Common myeloid progenitor, CD34-positive (primary cell): Measurements from ENCODE around the gene AP1M1.

ENCODE experiments used
- CTCF ChIA-PET: fragments of 350-600 bp; sonication (Branson Sonifier 250); formaldehyde crosslinking; loops from one replicate; lab custom pipeline; 2021; ENCODE audit warnings: antibody characterized with exemption; lab: Charles Lee
- POLR2A ChIA-PET: fragments of 350-600 bp; sonication (Branson Sonifier 250); formaldehyde crosslinking; loops from one replicate; lab custom pipeline; 2021; ENCODE audit warnings: antibody characterized with exemption; lab: Charles Lee
- DNase-seq, 3 donors: peaks; one replicate each; pipeline versions ENCODE4 v3.0.0 to v3.0.0-alpha.2; 2013
- H3K27ac ChIP-seq, 2 experiments: 1 replicate in 1 of 2; 2 replicates in 1 of 2; pipeline ENCODE4 v1.7.0; 2013; ENCODE audit warnings: inconsistent platforms in 2 of 2, low read length in 2 of 2, mild to moderate bottlenecking in 2 of 2, low read depth in 1 of 2, moderate library complexity in 1 of 2; ENCODE audit not compliant: severe bottlenecking in 2 of 2, insufficient read depth in 1 of 2, poor library complexity in 1 of 2
- H3K27me3 ChIP-seq, 5 experiments: replicated peaks in 2 of 5; 1 replicate in 3 of 5; 2 replicates in 2 of 5; pipeline versions ENCODE4 v1.6.1 to v1.7.0; 2013; ENCODE audit warnings: low read length in 4 of 5, mild to moderate bottlenecking in 2 of 5, moderate library complexity in 2 of 5, inconsistent platforms in 1 of 5; ENCODE audit not compliant: insufficient read depth in 5 of 5, control insufficient read depth in 4 of 5
- H3K36me3 ChIP-seq, 4 experiments: 1 replicate in 2 of 4; 2 replicates in 2 of 4; pipeline versions ENCODE4 v1.6.1 to v1.7.0; 2013; ENCODE audit warnings: low read length in 3 of 4, control low read depth in 1 of 4, mild to moderate bottlenecking in 1 of 4; ENCODE audit not compliant: control insufficient read depth in 4 of 4, insufficient read depth in 4 of 4
- H3K4me1 ChIP-seq, 4 experiments: 1 replicate in 3 of 4; 2 replicates in 1 of 4; pipeline versions ENCODE4 v1.6.1 to v1.7.1; 2013; ENCODE audit warnings: low read length in 3 of 4, mild to moderate bottlenecking in 3 of 4, control low read depth in 1 of 4, inconsistent platforms in 1 of 4, moderate library complexity in 1 of 4; ENCODE audit not compliant: control insufficient read depth in 4 of 4, insufficient read depth in 4 of 4; ENCODE audit errors: control extremely low read depth in 1 of 4
- H3K4me3 ChIP-seq, 7 experiments: 1 replicate in 4 of 7; 2 replicates in 3 of 7; pipeline versions ENCODE4 v1.5.1 to v1.7.0; 2013; ENCODE audit warnings: mild to moderate bottlenecking in 7 of 7, low read length in 6 of 7, moderate library complexity in 6 of 7, inconsistent platforms in 2 of 7, low read depth in 2 of 7, control low read depth in 1 of 7; ENCODE audit not compliant: insufficient read depth in 4 of 7, control insufficient read depth in 1 of 7; ENCODE audit errors: extremely low read depth in 1 of 7
- H3K9me3 ChIP-seq, 5 experiments: 1 replicate in 4 of 5; 2 replicates in 1 of 5; pipeline versions ENCODE4 v1.6.1 to v1.7.1; 2013; ENCODE audit warnings: low read length in 4 of 5, mild to moderate bottlenecking in 2 of 5, inconsistent platforms in 1 of 5, low read depth in 1 of 5, moderate library complexity in 1 of 5; ENCODE audit not compliant: control insufficient read depth in 4 of 5, insufficient read depth in 2 of 5; ENCODE audit errors: control extremely low read depth in 1 of 5
- WGBS: methylation state at CpG from one replicate; pipeline ENCODE4 v1.1.5; 2013; ENCODE audit not compliant: insufficient coverage; 5-methylcytosine and 5-hydroxymethylcytosine counted together

AP1M1 gene

GRCh38 chr19:16191216-16191908 is 6.3 kb upstream of the AP1M1 start:
- no peak for DNase-seq
- Histone ChIP-seq H3K36me3 (peaks cover 10 to 53% (median 40%) of the 10 kb centered on the region in 4 experiments), H3K4me3 (no peak overlapping the region), H3K27me3 (no peaks in the 10 kb centered on the region), H3K9me3 (no peaks in the 10 kb centered on the region), H3K4me1 (peaks cover 0 to 7% (median 5%) of the 10 kb centered on the region in 4 experiments), H3K27ac (no peak overlapping the region)
- POLR2A ChIA-PET = no interaction called here
- CTCF ChIA-PET = no interaction called here
- 92% methylated on average over 13 of the region's 16 CpGs for WGBS

GRCh38 chr19:16193466-16193865 is 4.2 kb upstream of the AP1M1 start:
- DNase-seq = no peak
- peaks cover 5 to 39% (median 31%) of the 10 kb centered on the region in 4 experiments for H3K36me3 ChIP-seq
- H3K4me1 ChIP-seq = peaks cover 2 to 15% (median 12%) of the 10 kb centered on the region in 4 experiments
- ChIA-PET CTCF (interaction anchor here (4.6 kb wide), 1 partner anchor 8 kb away, joined by 28 read pairs; the partner anchor contains the start of gene FAM32A), POLR2A (no interaction called here)
- H3K27ac ChIP-seq = no peak overlapping the region
- no peaks in the 10 kb centered on the region for H3K27me3 ChIP-seq
- no peak overlapping the region for H3K4me3 ChIP-seq
- WGBS = 100% methylated on average over 9 of the region's 10 CpGs
- H3K9me3 ChIP-seq = no peaks in the 10 kb centered on the region

DNA sequence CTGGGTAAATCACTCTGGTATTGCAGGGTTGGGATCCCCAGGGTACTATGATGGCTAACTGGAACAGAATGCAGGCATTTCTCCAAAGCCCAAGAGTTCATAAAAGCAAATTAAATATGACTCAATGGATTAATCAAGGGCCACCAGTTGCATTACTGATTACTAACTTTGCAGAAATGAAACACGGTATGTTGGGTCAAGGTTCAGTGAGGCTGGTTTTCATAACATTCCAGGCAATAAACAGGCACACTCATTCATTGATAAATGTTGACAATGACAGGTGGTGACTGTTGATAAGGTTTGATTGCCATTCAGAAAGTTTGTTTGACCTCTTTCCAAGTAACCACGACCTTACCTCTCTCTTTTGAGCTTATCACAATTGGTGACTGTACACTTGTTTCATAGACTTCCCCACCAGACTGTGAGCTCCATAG is 506 bp upstream of the AP1M1 start:
- ChIA-PET POLR2A (interaction anchor here (0.8 to 1.4 kb wide), 3 partner anchors 11 to 127 kb away, joined by 3 to 4 read pairs (median 3); partner anchors contain the start of genes FAM32A and KLF2), CTCF (interaction anchor here (1.4 to 4.6 kb wide), 4 partner anchors 9 to 163 kb away, joined by 3 to 28 read pairs (median 4); partner anchors contain the start of gene FAM32A)
- Histone ChIP-seq H3K27me3 (no peaks in the 10 kb centered on the region), H3K4me3 (peak overlapping the region in 5 of 7 experiments; percentile 78 to 98 (median 94)), H3K4me1 (peaks cover 4 to 32% (median 21%) of the 10 kb centered on the region in 4 experiments), H3K9me3 (no peaks in the 10 kb centered on the region), H3K36me3 (peaks cover 0 to 25% (median 21%) of the 10 kb centered on the region in 4 experiments), H3K27ac (peak overlapping the region in 1 of 2 experiments; percentile 88)
- no CpG with 5 or more reads among the region's 2 CpGs for WGBS
- no peak for DNase-seq

DNA sequence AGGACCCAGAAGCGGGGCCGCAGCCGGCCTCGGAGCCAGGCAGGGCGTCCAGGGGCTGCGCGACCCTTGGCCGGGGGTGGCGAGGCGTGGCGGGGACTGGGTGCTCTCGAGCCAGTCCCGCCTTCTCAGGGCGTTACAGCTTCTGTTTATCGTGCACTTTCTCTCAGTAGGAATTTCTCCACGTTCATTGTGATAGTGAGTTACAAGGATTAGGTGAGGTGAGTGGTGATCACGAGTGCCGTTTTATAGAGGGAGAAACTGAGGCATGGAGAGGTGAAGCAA is 600 bp downstream of the AP1M1 start:
- 4% methylated on average over 13 of the region's 18 CpGs for WGBS
- DNase-seq = no peak
- ChIA-PET POLR2A (interaction anchor here (1.1 to 1.4 kb wide), 2 partner anchors 12 to 126 kb away, joined by 3 to 4 read pairs; partner anchors contain the start of gene KLF2), CTCF (interaction anchor here (1.4 to 2.0 kb wide), 3 partner anchors 8 to 184 kb away, joined by 3 to 5 read pairs (median 4); no protein-coding TSS in a partner anchor)
- Histone ChIP-seq H3K4me3 (peak overlapping the region; percentile 78 to 98 (median 93)), H3K27me3 (no peaks in the 10 kb centered on the region), H3K36me3 (peaks cover 5 to 33% (median 29%) of the 10 kb centered on the region in 4 experiments), H3K9me3 (no peaks in the 10 kb centered on the region), H3K4me1 (peaks cover 4 to 32% (median 21%) of the 10 kb centered on the region in 4 experiments), H3K27ac (peak overlapping the region; percentile 85 to 88)

DNA sequence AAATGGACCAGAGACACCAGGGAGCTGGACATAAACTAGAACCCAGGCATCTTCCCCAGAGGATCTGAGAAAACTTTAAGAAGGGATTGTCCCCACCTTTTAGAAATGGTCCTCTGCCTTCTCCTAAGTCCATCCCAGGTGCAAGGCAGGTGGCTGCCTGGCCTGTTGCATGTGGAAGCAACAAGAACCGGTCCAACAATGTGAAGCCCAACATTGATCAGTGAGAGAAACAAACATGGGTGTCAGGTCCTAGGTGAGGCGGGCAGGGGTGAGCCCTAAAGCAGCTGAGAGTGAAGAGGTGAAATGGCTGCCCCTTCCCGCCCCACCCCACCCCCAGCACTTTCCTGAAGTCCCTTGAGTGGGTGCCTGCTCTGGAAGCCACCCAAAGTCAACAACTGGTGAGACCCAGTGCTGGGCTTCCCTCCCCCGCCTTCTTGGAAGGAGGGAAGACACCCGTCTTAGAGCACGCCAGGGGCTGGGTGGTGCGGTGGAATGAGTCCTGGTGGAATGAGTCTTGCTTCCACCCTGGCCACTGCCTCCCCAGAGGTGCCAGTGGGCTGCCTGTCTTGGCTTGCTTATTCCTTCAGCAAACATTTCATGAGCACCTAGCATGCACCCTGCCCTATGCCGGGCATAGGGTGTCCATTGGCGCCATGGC is 1.7 kb downstream of the AP1M1 start:
- no peak for DNase-seq
- H3K27ac ChIP-seq = no peak overlapping the region
- H3K4me1 ChIP-seq = peaks cover 4 to 32% (median 21%) of the 10 kb centered on the region in 4 experiments
- H3K36me3 ChIP-seq = peaks cover 5 to 44% (median 36%) of the 10 kb centered on the region in 4 experiments
- ChIA-PET POLR2A (no interaction called here), CTCF (interaction anchor here (1.0 to 2.0 kb wide), 3 partner anchors 12 to 187 kb away, joined by 4 to 6 read pairs (median 5); no protein-coding TSS in a partner anchor)
- H3K27me3 ChIP-seq = no peaks in the 10 kb centered on the region
- H3K4me3 ChIP-seq = no peak overlapping the region
- 95% methylated on average over 6 of the region's 9 CpGs for WGBS
- no peaks in the 10 kb centered on the region for H3K9me3 ChIP-seq

DNA sequence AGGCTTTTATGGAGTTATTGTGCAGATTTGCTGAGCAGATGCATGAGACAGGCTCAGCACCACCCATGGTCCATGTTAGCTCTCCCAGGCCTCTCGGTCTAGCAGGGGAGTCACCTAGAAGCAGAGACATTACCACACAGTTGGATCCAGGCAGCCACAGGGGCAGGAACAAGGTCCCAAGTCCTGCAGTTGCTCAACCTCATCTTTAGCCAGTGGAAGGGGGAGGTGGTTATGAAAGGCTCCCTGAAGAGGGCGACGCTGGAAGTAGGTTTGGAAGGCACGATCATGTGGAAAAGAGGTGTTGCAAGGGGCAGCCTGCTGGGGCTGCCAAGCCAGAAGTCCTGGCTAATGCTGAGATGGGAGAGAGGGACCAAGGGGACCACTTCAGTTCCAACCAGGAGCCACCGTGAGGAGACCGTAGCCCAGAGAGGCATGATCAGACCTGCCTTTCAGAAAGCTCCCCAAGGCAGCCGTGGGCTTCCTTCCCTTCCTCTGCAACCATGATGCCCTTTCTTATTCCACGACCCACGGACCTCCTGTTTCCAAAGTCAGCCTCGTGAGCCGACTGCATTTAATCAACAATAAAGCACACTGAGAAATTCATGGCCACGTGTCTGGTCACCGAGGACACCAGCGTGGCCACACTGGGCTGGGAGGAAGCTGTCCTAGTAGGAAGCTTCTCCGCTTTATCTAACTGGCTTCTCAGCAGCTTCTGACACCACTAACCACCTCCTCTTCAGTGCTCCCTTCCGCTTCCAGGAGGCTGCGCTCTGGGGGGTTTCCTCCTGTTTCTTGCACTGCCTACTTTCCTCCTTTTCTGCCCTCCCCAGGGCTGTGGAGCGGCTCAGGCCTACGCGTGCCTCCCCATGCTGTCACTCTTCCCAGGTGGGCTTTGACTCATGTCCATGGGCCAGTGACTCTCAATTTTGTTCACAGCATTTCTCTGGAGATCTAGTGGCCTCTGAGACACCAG is 2.6 kb downstream of the AP1M1 start:
- Histone ChIP-seq H3K4me1 (peaks cover 4 to 32% (median 21%) of the 10 kb centered on the region in 4 experiments), H3K27me3 (no peaks in the 10 kb centered on the region), H3K9me3 (no peaks in the 10 kb centered on the region), H3K4me3 (no peak overlapping the region), H3K27ac (peak overlapping the region in 1 of 2 experiments; percentile 2), H3K36me3 (peaks cover 5 to 50% (median 40%) of the 10 kb centered on the region in 4 experiments)
- POLR2A ChIA-PET = no interaction called here
- 95% methylated on average over 20 of the region's 20 CpGs for WGBS
- no peak for DNase-seq
- CTCF ChIA-PET = interaction anchor here (1.0 to 1.3 kb wide), 2 partner anchors 11 to 186 kb away, joined by 4 to 6 read pairs; no protein-coding TSS in a partner anchor
